HEK293 (cell line): ENCODE results near the gene MPG.

ENCODE experiments used
- CTCF ChIA-PET: fragments of 350-600 bp; formaldehyde crosslinking; extraction: SDS; loops from one replicate; lab custom pipeline; 2021; ENCODE audit warnings: antibody characterized with exemption; lab: Yijun Ruan, JAX
- POLR2A ChIA-PET: fragments of 300-600 bp; formaldehyde crosslinking; extraction: SDS; loops from one replicate; lab custom pipeline; 2020; ENCODE audit warnings: antibody characterized with exemption, inconsistent platforms; lab: Yijun Ruan, JAX
- H3K27ac ChIP-seq: fragments of 200-500 bp; sonication (Bioruptor generic); 2 replicates; pipeline ENCODE4 v1.5.1; 2014; ENCODE audit warnings: low read depth, low read length, control low read depth, inconsistent platforms; ENCODE audit errors: extremely low read depth
- H3K36me3 ChIP-seq, 2 experiments: fragments of 200-500 bp in 1 of 2; sonication (Bioruptor generic) in 1 of 2; 1 replicate in 1 of 2; 2 replicates in 1 of 2; pipeline ENCODE4 v1.5.1; 2014 to 2017; ENCODE audit warnings: inconsistent platforms in 2 of 2, low read length in 2 of 2; ENCODE audit not compliant: control insufficient read depth in 2 of 2, insufficient read depth in 1 of 2
- H3K4me1 ChIP-seq: fragments of 200-500 bp; sonication (Bioruptor generic); 2 replicates; pipeline ENCODE4 v1.5.1; 2014; ENCODE audit warnings: mild to moderate bottlenecking, low read length, inconsistent platforms; ENCODE audit not compliant: control insufficient read depth, insufficient read depth
- H3K4me3 ChIP-seq: 2 replicates; pipeline ENCODE4 v1.5.1; 2011; ENCODE audit warnings: low read depth, mild to moderate bottlenecking, control low read depth, low read length, moderate library complexity
- H3K9me3 ChIP-seq: fragments of 200-500 bp; sonication (Bioruptor generic); 2 replicates; pipeline ENCODE4 v1.5.1; 2014; ENCODE audit warnings: low read depth, low read length, inconsistent platforms; ENCODE audit not compliant: control insufficient read depth, insufficient read depth
- GLIS1 ChIP-seq: fragments of 450-650 bp; formaldehyde crosslinking; IDR thresholded peaks from 2 replicates; pipeline ENCODE4 v1.5.1; 2016; ENCODE audit warnings: missing biosample characterization, missing genetic modification characterization
- KLF1 ChIP-seq: fragments of 450-650 bp; formaldehyde crosslinking; IDR thresholded peaks from 2 replicates; pipeline ENCODE4 v1.5.1; 2016; ENCODE audit warnings: missing biosample characterization, missing genetic modification characterization
- MZF1 ChIP-seq: fragments of 450-650 bp; formaldehyde crosslinking; IDR thresholded peaks from 2 replicates; pipeline ENCODE4 v1.5.1; 2017; ENCODE audit warnings: missing biosample characterization, missing genetic modification characterization, borderline replicate concordance
- SCRT2 ChIP-seq: fragments of 450-650 bp; formaldehyde crosslinking; IDR thresholded peaks from 2 replicates; pipeline ENCODE4 v1.5.1; 2016; ENCODE audit warnings: missing biosample characterization, missing genetic modification characterization
- ZBTB17 ChIP-seq: fragments of 450-650 bp; formaldehyde crosslinking; IDR thresholded peaks from 2 replicates; pipeline ENCODE4 v1.5.1; 2016; ENCODE audit warnings: missing biosample characterization, missing genetic modification characterization
- ZBTB44 ChIP-seq: fragments of 450-650 bp; IDR thresholded peaks from 2 replicates; pipeline ENCODE4 v1.5.1; 2018; ENCODE audit warnings: missing biosample characterization, mild to moderate bottlenecking, missing genetic modification characterization
- ZBTB48 ChIP-seq: fragments of 450-650 bp; formaldehyde crosslinking; IDR thresholded peaks from 2 replicates; pipeline ENCODE4 v1.5.1; 2016; ENCODE audit warnings: missing biosample characterization, missing genetic modification characterization
- ZBTB8A ChIP-seq: fragments of 450-650 bp; formaldehyde crosslinking; IDR thresholded peaks from 2 replicates; pipeline ENCODE4 v1.5.1; 2016; ENCODE audit warnings: missing biosample characterization, missing genetic modification characterization
- ZIC2 ChIP-seq: fragments of 450-650 bp; formaldehyde crosslinking; IDR thresholded peaks from 2 replicates; pipeline ENCODE4 v1.5.1; 2016; ENCODE audit warnings: missing biosample characterization, missing genetic modification characterization
- ZNF24 ChIP-seq: fragments of 450-650 bp; formaldehyde crosslinking; IDR thresholded peaks from 2 replicates; pipeline ENCODE4 v1.5.1; 2016; ENCODE audit warnings: missing biosample characterization, missing genetic modification characterization
- ZNF335 ChIP-seq: fragments of 450-650 bp; formaldehyde crosslinking; conservative IDR thresholded peaks from 2 replicates; pipeline ENCODE4 v1.5.1; 2016; ENCODE audit warnings: missing biosample characterization, missing genetic modification characterization
- ZNF350 ChIP-seq: fragments of 450-650 bp; formaldehyde crosslinking; IDR thresholded peaks from 2 replicates; pipeline ENCODE4 v1.5.0; 2017; ENCODE audit warnings: missing biosample characterization, mild to moderate bottlenecking, missing genetic modification characterization
- ZNF37A ChIP-seq: fragments of 450-650 bp; IDR thresholded peaks from 2 replicates; pipeline ENCODE4 v1.5.1; 2018; ENCODE audit warnings: missing biosample characterization, missing genetic modification characterization
- ZNF416 ChIP-seq: fragments of 450-650 bp; formaldehyde crosslinking; IDR thresholded peaks from 2 replicates; pipeline ENCODE4 v1.5.1; 2016; ENCODE audit warnings: missing biosample characterization, missing genetic modification characterization
- ZNF449 ChIP-seq: fragments of 450-650 bp; formaldehyde crosslinking; IDR thresholded peaks from 2 replicates; pipeline ENCODE4 v1.5.1; 2017; ENCODE audit warnings: missing biosample characterization, mild to moderate bottlenecking, missing genetic modification characterization, moderate library complexity
- ZNF544 ChIP-seq: fragments of 450-650 bp; formaldehyde crosslinking; IDR thresholded peaks from 2 replicates; pipeline ENCODE4 v1.5.0; 2017; ENCODE audit warnings: missing biosample characterization, missing genetic modification characterization
- ZNF561 ChIP-seq: fragments of 450-650 bp; IDR thresholded peaks from 2 replicates; pipeline ENCODE4 v1.5.1; 2018; ENCODE audit warnings: missing biosample characterization, missing genetic modification characterization, borderline replicate concordance
- ZNF596 ChIP-seq: fragments of 450-650 bp; IDR thresholded peaks from 2 replicates; pipeline ENCODE4 v1.5.0; 2018; ENCODE audit warnings: missing biosample characterization, mild to moderate bottlenecking, missing genetic modification characterization, moderate library complexity
- ZNF645 ChIP-seq: fragments of 450-650 bp; formaldehyde crosslinking; IDR thresholded peaks from 2 replicates; pipeline ENCODE4; 2016; ENCODE audit warnings: missing biosample characterization, missing genetic modification characterization
- ZNF654 ChIP-seq: fragments of 450-650 bp; formaldehyde crosslinking; IDR thresholded peaks from 2 replicates; pipeline ENCODE4 v1.5.1; 2016; ENCODE audit warnings: low read depth, missing biosample characterization, missing genetic modification characterization
- ZNF76 ChIP-seq: fragments of 450-650 bp; formaldehyde crosslinking; IDR thresholded peaks from 2 replicates; pipeline ENCODE4; 2016; ENCODE audit warnings: low read depth, missing biosample characterization, missing genetic modification characterization, borderline replicate concordance
- ZSCAN30 ChIP-seq: fragments of 450-650 bp; IDR thresholded peaks from 2 replicates; pipeline ENCODE4 v1.5.1; 2018; ENCODE audit warnings: missing biosample characterization, mild to moderate bottlenecking, missing genetic modification characterization, moderate library complexity
- TF ChIP-seq, protein P1 (sequence below): fragments of 450-650 bp; formaldehyde crosslinking; IDR thresholded peaks from 2 replicates; pipeline ENCODE4 v1.5.1; 2016; ENCODE audit warnings: missing biosample characterization, missing genetic modification characterization
- TF ChIP-seq, protein P2 (sequence below): fragments of 450-650 bp; formaldehyde crosslinking; IDR thresholded peaks from 2 replicates; pipeline ENCODE4 v1.5.1; 2016; ENCODE audit warnings: missing biosample characterization, missing genetic modification characterization

The MPG gene

GRCh38 chr16:117379-118365 is 39.6 kb downstream of the MPG start (continued):
- TF ChIP-seq ZNF654 (tag by site-specific recombination), result peak; percentile 44
- TF ChIP-seq, protein P1, sequence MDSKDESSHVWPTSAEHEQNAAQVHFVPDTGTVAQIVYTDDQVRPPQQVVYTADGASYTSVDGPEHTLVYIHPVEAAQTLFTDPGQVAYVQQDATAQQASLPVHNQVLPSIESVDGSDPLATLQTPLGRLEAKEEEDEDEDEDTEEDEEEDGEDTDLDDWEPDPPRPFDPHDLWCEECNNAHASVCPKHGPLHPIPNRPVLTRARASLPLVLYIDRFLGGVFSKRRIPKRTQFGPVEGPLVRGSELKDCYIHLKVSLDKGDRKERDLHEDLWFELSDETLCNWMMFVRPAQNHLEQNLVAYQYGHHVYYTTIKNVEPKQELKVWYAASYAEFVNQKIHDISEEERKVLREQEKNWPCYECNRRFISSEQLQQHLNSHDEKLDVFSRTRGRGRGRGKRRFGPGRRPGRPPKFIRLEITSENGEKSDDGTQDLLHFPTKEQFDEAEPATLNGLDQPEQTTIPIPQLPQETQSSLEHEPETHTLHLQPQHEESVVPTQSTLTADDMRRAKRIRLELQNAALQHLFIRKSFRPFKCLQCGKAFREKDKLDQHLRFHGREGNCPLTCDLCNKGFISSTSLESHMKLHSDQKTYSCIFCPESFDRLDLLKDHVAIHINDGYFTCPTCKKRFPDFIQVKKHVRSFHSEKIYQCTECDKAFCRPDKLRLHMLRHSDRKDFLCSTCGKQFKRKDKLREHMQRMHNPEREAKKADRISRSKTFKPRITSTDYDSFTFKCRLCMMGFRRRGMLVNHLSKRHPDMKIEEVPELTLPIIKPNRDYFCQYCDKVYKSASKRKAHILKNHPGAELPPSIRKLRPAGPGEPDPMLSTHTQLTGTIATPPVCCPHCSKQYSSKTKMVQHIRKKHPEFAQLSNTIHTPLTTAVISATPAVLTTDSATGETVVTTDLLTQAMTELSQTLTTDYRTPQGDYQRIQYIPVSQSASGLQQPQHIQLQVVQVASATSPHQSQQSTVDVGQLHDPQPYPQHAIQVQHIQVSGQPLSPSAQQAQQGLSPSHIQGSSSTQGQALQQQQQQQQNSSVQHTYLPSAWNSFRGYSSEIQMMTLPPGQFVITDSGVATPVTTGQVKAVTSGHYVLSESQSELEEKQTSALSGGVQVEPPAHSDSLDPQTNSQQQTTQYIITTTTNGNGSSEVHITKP, result peak; percentile 38; the same call in 1 of the 2 replicates
- peak; percentile 83 for TF ChIP-seq SCRT2
- peak; percentile 59 for TF ChIP-seq ZBTB17 (tag by site-specific recombination)
- peak; percentile 18; the same call in 1 of the 2 replicates for TF ChIP-seq MZF1 (tag by site-specific recombination)
- TF ChIP-seq ZBTB48, result peak; percentile 92
- peak; percentile 78 for TF ChIP-seq ZBTB8A
- peak; percentile 35; the same call in 1 of the 2 replicates for TF ChIP-seq ZNF561 (tag by site-specific recombination)
- peak; percentile 48; the same call in 1 of the 2 replicates for TF ChIP-seq ZIC2 (tag by site-specific recombination)
- no peak for TF ChIP-seq ZNF37A (tag by site-specific recombination)
- TF ChIP-seq GLIS1, result peak; percentile 77
- peak; percentile 90 for TF ChIP-seq KLF1 (tag by site-specific recombination)
- TF ChIP-seq, protein P2, sequence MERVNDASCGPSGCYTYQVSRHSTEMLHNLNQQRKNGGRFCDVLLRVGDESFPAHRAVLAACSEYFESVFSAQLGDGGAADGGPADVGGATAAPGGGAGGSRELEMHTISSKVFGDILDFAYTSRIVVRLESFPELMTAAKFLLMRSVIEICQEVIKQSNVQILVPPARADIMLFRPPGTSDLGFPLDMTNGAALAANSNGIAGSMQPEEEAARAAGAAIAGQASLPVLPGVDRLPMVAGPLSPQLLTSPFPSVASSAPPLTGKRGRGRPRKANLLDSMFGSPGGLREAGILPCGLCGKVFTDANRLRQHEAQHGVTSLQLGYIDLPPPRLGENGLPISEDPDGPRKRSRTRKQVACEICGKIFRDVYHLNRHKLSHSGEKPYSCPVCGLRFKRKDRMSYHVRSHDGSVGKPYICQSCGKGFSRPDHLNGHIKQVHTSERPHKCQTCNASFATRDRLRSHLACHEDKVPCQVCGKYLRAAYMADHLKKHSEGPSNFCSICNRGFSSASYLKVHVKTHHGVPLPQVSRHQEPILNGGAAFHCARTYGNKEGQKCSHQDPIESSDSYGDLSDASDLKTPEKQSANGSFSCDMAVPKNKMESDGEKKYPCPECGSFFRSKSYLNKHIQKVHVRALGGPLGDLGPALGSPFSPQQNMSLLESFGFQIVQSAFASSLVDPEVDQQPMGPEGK (tag by site-specific recombination), result peak; percentile 55; the same call in 1 of the 2 replicates
- TF ChIP-seq ZSCAN30 (tag by site-specific recombination), result peak; percentile 70; the same call in 1 of the 2 replicates
- 0 out of 2 replicates have a peak, but pooled peaks have one; percentile 29 for TF ChIP-seq ZNF544
- TF ChIP-seq ZBTB44, result 0 out of 2 replicates have a peak, but pooled peaks have one; percentile 11
- 0 out of 2 replicates have a peak, but pooled peaks have one; percentile 15 for TF ChIP-seq ZNF335 (tag by site-specific recombination)

DNA sequence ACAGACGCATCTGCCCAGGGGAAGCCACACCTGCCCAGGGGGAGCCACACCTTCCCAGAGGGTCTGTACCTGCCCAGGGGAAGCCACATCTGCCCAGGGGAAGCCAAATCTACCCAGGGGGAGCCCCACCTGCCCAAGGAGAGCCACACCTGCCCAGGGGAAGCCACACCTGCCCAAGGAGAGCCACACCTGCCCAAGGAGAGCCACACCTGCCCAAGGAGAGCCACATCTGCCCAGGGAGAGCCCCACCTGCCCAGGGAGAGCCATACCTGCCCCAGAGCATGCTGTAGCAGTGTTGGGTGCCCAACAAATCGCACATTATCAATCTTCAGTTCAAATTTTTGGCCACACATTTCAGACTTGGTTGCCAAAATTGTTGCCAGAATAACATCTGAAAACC is 40.8 kb downstream of the MPG start:
- Histone ChIP-seq H3K36me3 (peaks cover 5 to 29% of the 10 kb centered on the region in 2 experiments; a peak in 2 of 3 replicates), H3K9me3 (no peaks in the 10 kb centered on the region), H3K27ac (no peak overlapping the region), H3K4me1 (no peaks in the 10 kb centered on the region; the same call in 1 of the 2 replicates), H3K4me3 (no peak overlapping the region)
- TF ChIP-seq ZNF645 (no peak), ZNF24 (tag by site-specific recombination) (no peak), ZNF416 (tag by site-specific recombination) (no peak), ZNF449 (no peak), ZNF76 (no peak), ZNF596 (tag by site-specific recombination) (no peak), ZNF350 (tag by site-specific recombination) (no peak)
- ChIA-PET POLR2A (no interaction called here), CTCF (interaction anchor here (0.6 to 4.5 kb wide), 13 partner anchors 7 to 252 kb away, joined by 3 to 73 read pairs (median 10); partner anchors contain the start of genes HBQ1 and MRPL28)
